ENCODE measurements around the gene RPRM.

- TF ChIP-seq CTCF (IDR thresholded peaks at IDR 0.05) (no peak), POLR2AphosphoS5 (IDR thresholded peaks at IDR 0.05; ENCODE audit: low read depth, low read length) (no peak), SIN3A (IDR thresholded peaks at IDR 0.05; ENCODE audit: borderline replicate concordance, insufficient read depth, low read depth, low read length) (no peak)
These were observed 17.2 kb upstream of the RPRM start for GRCh38 chr2:153495725-153496124.

Measured in Panc1 (cell line).